Measurements from ENCODE around the gene ELK1.

Gene ELK1

GRCh38 chrX:47658684-47659420, 8.5 kb upstream of the ELK1 start, which contains the start of gene UXT:
TSS of gene UXT (minus strand) at chrX:47659180. CDS start at chrX:47658927, 253 bp downstream.
- peak; percentile 85 for DNase-seq (ENCODE audit: low spot score)
- TF ChIP-seq CTCF (IDR thresholded peaks at IDR 0.05; ENCODE audit: borderline replicate concordance, control extremely low read depth, extremely low read depth, insufficient read depth, missing control alignments), result no peak
- in situ Hi-C loops (cut with MboI; ENCODE audit: low sequenced_read_pairs, unreplicated experiment), result no loop called here

DNA sequence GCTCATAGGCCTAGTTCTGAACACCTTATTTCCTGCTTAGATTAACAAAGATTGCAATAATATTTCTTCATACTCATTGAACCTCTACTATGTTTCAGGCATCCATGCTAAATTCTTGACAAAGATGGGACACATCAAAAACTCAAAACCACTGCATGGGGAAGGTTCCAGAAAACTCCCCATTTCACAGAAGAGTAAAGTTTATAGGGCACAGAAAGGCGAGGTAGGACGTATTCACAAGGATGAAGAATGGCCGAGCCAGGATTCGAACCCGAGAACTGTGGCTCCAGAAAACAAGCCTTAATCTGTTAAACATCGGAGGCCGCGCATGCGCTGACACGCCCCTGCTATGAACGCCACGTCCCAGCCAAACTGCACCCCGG, 7.9 kb upstream of the ELK1 start:
- TF ChIP-seq CTCF (IDR thresholded peaks at IDR 0.05; ENCODE audit: borderline replicate concordance, control extremely low read depth, extremely low read depth, insufficient read depth, missing control alignments), result no peak
- in situ Hi-C loops (cut with MboI; ENCODE audit: low sequenced_read_pairs, unreplicated experiment), result no loop called here
- no peak for DNase-seq (ENCODE audit: low spot score)

DNA sequence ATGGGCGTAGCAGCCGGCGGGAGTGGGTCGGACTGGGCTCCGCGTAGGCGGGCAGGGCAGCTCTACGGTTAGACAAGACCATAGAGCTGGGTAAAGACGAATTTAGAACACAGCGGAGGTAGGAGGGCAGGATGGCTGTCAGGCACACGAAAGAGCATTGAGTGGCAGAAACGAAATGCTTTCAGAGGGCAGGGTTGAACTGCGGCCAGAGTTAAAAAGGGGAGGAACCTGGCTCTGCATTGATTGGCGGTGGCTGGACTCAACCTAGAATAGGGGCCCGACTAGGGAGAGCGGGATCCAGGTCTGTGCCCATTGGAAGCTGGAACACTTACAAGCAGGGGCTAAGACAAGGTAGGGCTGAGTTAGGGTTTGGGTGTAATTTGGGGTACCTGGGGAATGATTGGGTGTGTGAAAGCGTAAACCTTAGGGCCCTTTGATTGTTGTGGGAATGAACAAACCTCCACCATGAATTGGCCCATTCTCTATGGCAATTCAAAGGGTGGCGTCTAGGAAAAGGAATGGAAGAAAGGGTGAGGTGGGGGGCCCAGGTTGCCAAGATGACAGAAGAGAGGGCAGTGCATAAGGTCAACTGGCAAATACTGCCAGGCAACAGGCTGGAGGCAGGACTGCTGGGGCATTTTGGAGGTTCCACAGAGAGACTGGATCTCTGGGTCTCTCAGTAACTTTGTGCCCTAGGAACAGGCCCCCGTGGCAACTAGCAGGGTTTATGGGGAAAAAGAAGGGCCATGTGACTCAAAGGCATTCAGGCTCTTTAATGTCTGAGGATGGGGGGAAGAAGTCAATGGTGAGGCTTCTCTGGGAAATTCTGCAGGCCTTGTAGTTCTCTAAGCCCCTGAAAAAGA, 911 bp upstream of the ELK1 start:
- DNase-seq (ENCODE audit: low spot score), result no peak
- no peak for TF ChIP-seq CTCF (IDR thresholded peaks at IDR 0.05; ENCODE audit: borderline replicate concordance, control extremely low read depth, extremely low read depth, insufficient read depth, missing control alignments)
- in situ Hi-C loops (cut with MboI; ENCODE audit: low sequenced_read_pairs, unreplicated experiment), result no loop called here

DNA sequence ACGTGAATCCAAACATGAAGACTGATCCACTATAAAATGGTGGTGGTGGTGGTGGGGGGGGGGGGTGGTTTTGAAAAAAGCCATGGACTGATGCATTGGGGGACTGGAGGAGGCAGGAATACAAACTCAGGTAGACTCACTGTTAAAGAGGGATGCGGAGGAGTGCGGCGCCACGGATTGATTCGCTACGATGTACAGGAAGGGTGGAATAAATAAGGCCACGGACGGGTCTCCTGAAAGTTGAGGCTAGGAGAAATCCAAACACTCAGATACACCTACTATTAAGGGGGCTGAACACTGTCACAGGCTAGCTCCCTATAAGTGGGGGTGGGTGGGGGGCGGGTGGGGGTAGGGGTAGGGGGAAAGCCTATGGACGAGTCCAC, 591 bp downstream of the ELK1 start:
- in situ Hi-C loops (cut with MboI; ENCODE audit: low sequenced_read_pairs, unreplicated experiment), result no loop called here
- no peak for DNase-seq (ENCODE audit: low spot score)
- no peak for TF ChIP-seq CTCF (IDR thresholded peaks at IDR 0.05; ENCODE audit: borderline replicate concordance, control extremely low read depth, extremely low read depth, insufficient read depth, missing control alignments)

- no peak for DNase-seq (ENCODE audit: low spot score)
- TF ChIP-seq CTCF (IDR thresholded peaks at IDR 0.05; ENCODE audit: borderline replicate concordance, control extremely low read depth, extremely low read depth, insufficient read depth, missing control alignments), result no peak
- in situ Hi-C loops (cut with MboI; ENCODE audit: low sequenced_read_pairs, unreplicated experiment), result no loop called here
These were observed 1.1 kb downstream of the ELK1 start for GRCh38 chrX:47649271-47649670.

- DNase-seq (ENCODE audit: low spot score), result no peak
- TF ChIP-seq CTCF (IDR thresholded peaks at IDR 0.05; ENCODE audit: borderline replicate concordance, control extremely low read depth, extremely low read depth, insufficient read depth, missing control alignments), result no peak
- in situ Hi-C loops (cut with MboI; ENCODE audit: low sequenced_read_pairs, unreplicated experiment), result no loop called here
These were observed 2.0 kb downstream of the ELK1 start for GRCh38 chrX:47648376-47648775.

All from GM13976 (cell line).